IMR-90 (cell line): ENCODE data around the gene SLC15A1. TPM values are rescaled to one million over a fixed set of nuclear protein-coding genes. Genes with fewer than 3 reads are reported as not detected.

ENCODE experiments used
- ATAC-seq: fragments of 200-7000 bp; cut with Tn5 transposase; 2 replicates; pipeline ENCODE4 v1.9.1; 2020; ENCODE audit warnings: low read depth, mild to moderate bottlenecking, moderate library complexity
- BruUV-seq: library from RNA; stranded (reverse); fragments of 400-500 nt; replicated peaks from 2 replicates; lab custom pipeline; 2021; lab: Mats Ljungman, UMichigan
- CTCF ChIA-PET: fragments of 300-600 bp; formaldehyde crosslinking; extraction: SDS; loops from one replicate; lab custom pipeline; 2021; ENCODE audit warnings: antibody characterized with exemption; lab: Yijun Ruan, JAX
- POLR2A ChIA-PET: fragments of 300-600 bp; sonication (Branson Sonifier 250); formaldehyde crosslinking; loops from one replicate; lab custom pipeline; 2022; ENCODE audit warnings: antibody characterized with exemption; ENCODE audit not compliant: unreplicated experiment; lab: Charles Lee
- DNase-seq: peaks from one replicate; pipeline ENCODE4 v3.0.0; 2013
- H2AFZ ChIP-seq: replicated peaks from 2 replicates; pipeline ENCODE3; 2013; ENCODE audit warnings: low read length, mild to moderate bottlenecking; ENCODE audit not compliant: poor library complexity
- H2AK5ac ChIP-seq: 2 replicates; pipeline ENCODE4 v1.6.1; 2013; ENCODE audit warnings: low read depth, low read length, inconsistent platforms
- H2AK9ac ChIP-seq: replicated peaks from 2 replicates; pipeline ENCODE3; 2013; ENCODE audit warnings: mild to moderate bottlenecking, low read depth, low read length, moderate library complexity; ENCODE audit not compliant: poor library complexity
- H2BK120ac ChIP-seq: 2 replicates; pipeline ENCODE4 v1.6.1; 2013; ENCODE audit warnings: low read depth, low read length, inconsistent platforms
- H2BK15ac ChIP-seq: 3 replicates; pipeline ENCODE4 v1.6.1; 2013; ENCODE audit warnings: low read depth, low read length, inconsistent platforms
- H2BK20ac ChIP-seq: 2 replicates; pipeline ENCODE4 v1.6.1; 2013; ENCODE audit warnings: low read depth, mild to moderate bottlenecking, inconsistent platforms, low read length, moderate library complexity
- H2BK5ac ChIP-seq: 2 replicates; pipeline ENCODE4 v1.6.1; 2013; ENCODE audit warnings: mild to moderate bottlenecking, low read depth, low read length, inconsistent platforms; ENCODE audit not compliant: poor library complexity, severe bottlenecking
- H3K14ac ChIP-seq: replicated peaks from 2 replicates; pipeline ENCODE4 v1.6.1; 2013; ENCODE audit warnings: low read depth, low read length, inconsistent platforms
- H3K18ac ChIP-seq: 2 replicates; pipeline ENCODE4 v1.6.1; 2013; ENCODE audit warnings: low read depth, low read length, control low read depth
- H3K23ac ChIP-seq: 2 replicates; pipeline ENCODE4 v1.6.1; 2013; ENCODE audit warnings: low read depth, low read length, inconsistent platforms
- H3K27ac ChIP-seq: 2 replicates; pipeline ENCODE4 v1.5.1; 2013; ENCODE audit warnings: mild to moderate bottlenecking, control low read depth, low read length; ENCODE audit not compliant: insufficient read depth
- H3K27me3 ChIP-seq: 2 replicates; pipeline ENCODE4 v1.6.1; 2013; ENCODE audit warnings: low read length; ENCODE audit not compliant: control insufficient read depth, insufficient read depth
- H3K36me3 ChIP-seq: 2 replicates; pipeline ENCODE4 v1.6.1; 2013; ENCODE audit warnings: low read length, mixed read lengths; ENCODE audit not compliant: control insufficient read depth, insufficient read depth
- H3K4ac ChIP-seq: 2 replicates; pipeline ENCODE4 v1.6.1; 2013; ENCODE audit warnings: low read depth, low read length, inconsistent platforms
- H3K4me1 ChIP-seq: 2 replicates; pipeline ENCODE4 v1.6.1; 2013; ENCODE audit warnings: low read length, mixed read lengths; ENCODE audit not compliant: control insufficient read depth, insufficient read depth
- H3K4me2 ChIP-seq: 2 replicates; pipeline ENCODE4 v1.6.1; 2013; ENCODE audit warnings: low read depth, mild to moderate bottlenecking, control low read depth, low read length, moderate library complexity
- H3K4me3 ChIP-seq: 2 replicates; pipeline ENCODE4 v1.5.1; 2013; ENCODE audit warnings: low read depth, mild to moderate bottlenecking, control low read depth, low read length, moderate library complexity; ENCODE audit not compliant: insufficient read depth
- H3K56ac ChIP-seq: 2 replicates; pipeline ENCODE4 v1.6.1; 2013; ENCODE audit warnings: low read length, inconsistent platforms; ENCODE audit not compliant: insufficient read depth; ENCODE audit errors: extremely low read depth
- H3K79me1 ChIP-seq, 2 experiments: 2 replicates each; pipeline ENCODE4 v1.6.1; 2013; ENCODE audit warnings: low read length in 2 of 2, inconsistent platforms in 1 of 2, low read depth in 1 of 2
- H3K9ac ChIP-seq: 2 replicates; pipeline ENCODE4 v1.6.1; 2013; ENCODE audit warnings: low read depth, low read length, control low read depth
- H3K9me1 ChIP-seq: 2 replicates; pipeline ENCODE4 v1.6.1; 2013; ENCODE audit warnings: low read length, inconsistent platforms; ENCODE audit not compliant: insufficient read depth
- H3K9me3 ChIP-seq: 2 replicates; pipeline ENCODE4 v1.6.1; 2013; ENCODE audit warnings: low read length; ENCODE audit not compliant: control insufficient read depth, insufficient read depth
- H4K20me1 ChIP-seq: 2 replicates; pipeline ENCODE4 v1.6.1; 2013; ENCODE audit warnings: low read length, inconsistent platforms; ENCODE audit not compliant: insufficient read depth
- H4K5ac ChIP-seq: 2 replicates; pipeline ENCODE4 v1.6.1; 2013; ENCODE audit warnings: mild to moderate bottlenecking, low read depth, low read length, control low read depth
- H4K8ac ChIP-seq, 2 experiments: 2 replicates each; pipeline ENCODE4 v1.6.1; 2013; ENCODE audit warnings: low read depth in 2 of 2, low read length in 2 of 2, control low read depth in 1 of 2, inconsistent platforms in 1 of 2
- H4K91ac ChIP-seq: 2 replicates; pipeline ENCODE4 v1.6.1; 2013; ENCODE audit warnings: low read depth, low read length, inconsistent platforms; ENCODE audit not compliant: insufficient read depth
- BHLHE40 ChIP-seq: fragments of 150-350 bp; IDR thresholded peaks from 2 replicates; pipeline ENCODE4 v1.6.1; 2016; ENCODE audit warnings: mild to moderate bottlenecking, low read depth, low read length
- CEBPB ChIP-seq: IDR thresholded peaks from 2 replicates; pipeline ENCODE4 v1.6.1; 2012; ENCODE audit warnings: low read depth, low read length, improper control_type of control experiment
- CHD1 ChIP-seq: IDR thresholded peaks from 2 replicates; pipeline ENCODE4 v1.6.1; 2012; ENCODE audit warnings: low read depth, low read length, improper control_type of control experiment
- ELK1 ChIP-seq: fragments of 150-350 bp; IDR thresholded peaks from 2 replicates; pipeline ENCODE4 v1.6.1; 2016; ENCODE audit warnings: low read depth, mild to moderate bottlenecking, low read length, moderate library complexity, borderline replicate concordance
- FOS ChIP-seq: fragments of 150-350 bp; IDR thresholded peaks from 2 replicates; pipeline ENCODE4 v1.6.1; 2016; ENCODE audit warnings: low read depth, low read length
- MAFK ChIP-seq: IDR thresholded peaks from 2 replicates; pipeline ENCODE4 v1.6.1; 2012; ENCODE audit warnings: low read depth, low read length, improper control_type of control experiment
- MAZ ChIP-seq: IDR thresholded peaks from 2 replicates; pipeline ENCODE4 v1.6.1; 2012; ENCODE audit warnings: low read depth, mild to moderate bottlenecking, low read length, improper control_type of control experiment, moderate library complexity, borderline replicate concordance
- MXI1 ChIP-seq: IDR thresholded peaks from 2 replicates; pipeline ENCODE4 v1.6.1; 2012; ENCODE audit warnings: low read depth, mild to moderate bottlenecking, low read length, moderate library complexity, borderline replicate concordance
- NFE2L2 ChIP-seq: fragments of 150-350 bp; IDR thresholded peaks from 2 replicates; pipeline ENCODE4 v1.6.1; 2016; ENCODE audit warnings: low read depth, mild to moderate bottlenecking, low read length
- RAD21 ChIP-seq: IDR thresholded peaks from 2 replicates; pipeline ENCODE4 v1.6.1; 2012; ENCODE audit warnings: low read length, improper control_type of control experiment
- whole genome bisulfite sequencing, 2 experiments: methylation state at CpG; one replicate each; pipeline versions ENCODE4 v1.1.5 to v1.1.7; 2013; ENCODE audit warnings: missing lambda C conversion rate in 2 of 2; ENCODE audit not compliant: insufficient read length in 1 of 2; ENCODE audit errors: extremely low coverage in 2 of 2; 5-methylcytosine and 5-hydroxymethylcytosine counted together
- dilution Hi-C: fragments of 300-500 bp; cut with HindIII; formaldehyde crosslinking; loops from one replicate; pipeline ENCODE4 v1.14.3; 2018; ENCODE audit warnings: low sequenced_read_pairs; ENCODE audit not compliant: unreplicated experiment
- in situ Hi-C: fragments of 300-500 bp; cut with MboI; formaldehyde crosslinking; loops from 3 replicates; pipeline ENCODE4 v1.14.3; 2019; ENCODE audit warnings: low sequenced_read_pairs, inconsistent platforms, mixed read lengths
- intact Hi-C: fragments of 100-400 bp; cut with micrococcal nuclease; formaldehyde crosslinking; loops from 2 replicates; pipeline ENCODE4 v1.10.0; 2022
- polyA plus RNA-seq, 3 experiments: library from polyadenylated mRNA; depleted of rRNA; stranded (reverse); fragments of >200 nt; gene quantifications; 2 replicates each; pipeline ENCODE4 v1.2.3, GENCODE V29; 2012; ENCODE audit warnings: low replicate concordance in 1 of 3
- total RNA-seq: library from RNA; depleted of rRNA; stranded (reverse); fragments of >200 nt; gene quantifications from 2 replicates; pipeline ENCODE4 v1.2.3, GENCODE V29; 2012
- TF ChIP-seq, protein P1 (sequence below): conservative IDR thresholded peaks from 2 replicates; pipeline ENCODE4 v1.5.1; 2012; ENCODE audit warnings: mild to moderate bottlenecking, low read depth, low read length, improper control_type of control experiment
- TF ChIP-seq, protein P2 (sequence below): fragments of 150-350 bp; IDR thresholded peaks from 2 replicates; pipeline ENCODE4 v1.6.1; 2017; ENCODE audit warnings: mild to moderate bottlenecking, antibody characterized with exemption, low read length, low read depth

SLC15A1 gene
- total and polyA plus RNA-seq, 2 of the 4 experiments (the other 2 are of a cell fraction), result not detected

DNA sequence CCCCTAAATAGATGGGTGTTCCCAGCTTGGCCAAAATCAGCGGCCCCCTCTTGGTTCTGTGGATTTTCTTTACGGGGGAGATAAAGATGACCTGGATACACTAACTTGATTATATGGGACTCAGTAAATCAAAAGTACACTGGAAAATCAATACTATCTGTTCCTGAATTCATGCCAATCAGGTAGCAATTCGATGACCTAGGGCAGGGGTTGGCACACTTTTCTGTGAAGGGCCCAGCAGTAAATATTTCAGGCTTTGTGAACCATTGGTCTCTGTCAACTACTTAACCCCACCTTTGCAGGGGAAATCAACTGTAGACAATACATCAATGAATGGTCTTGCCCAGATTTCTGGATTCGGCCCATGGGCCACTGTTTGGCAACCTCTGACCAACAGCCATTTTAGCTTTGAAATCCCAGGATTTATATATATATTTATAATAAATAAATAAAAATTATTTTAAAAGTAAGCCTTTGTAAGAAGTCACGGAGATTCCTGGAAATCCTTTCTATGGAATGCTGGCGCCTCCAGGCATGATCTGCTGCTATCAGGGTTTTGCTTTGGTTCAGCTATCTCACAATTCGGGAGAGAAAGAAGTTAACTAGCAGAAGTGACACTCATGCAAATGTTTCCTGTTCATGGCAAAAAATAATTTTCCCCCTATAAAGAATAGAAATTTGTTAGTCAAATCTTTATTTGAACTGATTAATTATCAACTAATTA is 32.8 kb downstream of the SLC15A1 start:
- no peak overlapping the region for H3K4me2 ChIP-seq
- in situ Hi-C loops (no loop called here), intact Hi-C loops (no loop called here), dilution Hi-C loops (no loop called here)
- H3K9ac ChIP-seq, result no peak overlapping the region
- no peak overlapping the region for H2BK15ac ChIP-seq
- no peak overlapping the region for H3K56ac ChIP-seq
- no peak overlapping the region for H2BK120ac ChIP-seq
- ChIA-PET POLR2A (no interaction called here), CTCF (no interaction called here)
- H2BK20ac ChIP-seq, result no peak overlapping the region
- no peak overlapping the region for H4K91ac ChIP-seq
- no peaks in the 10 kb centered on the region for H3K4me1 ChIP-seq
- no peaks in the 10 kb centered on the region for H3K9me3 ChIP-seq
- H2AK9ac ChIP-seq, result no peak overlapping the region
- TF ChIP-seq MXI1, result no peak
- TF ChIP-seq CEBPB, result no peak
- TF ChIP-seq, protein P1, sequence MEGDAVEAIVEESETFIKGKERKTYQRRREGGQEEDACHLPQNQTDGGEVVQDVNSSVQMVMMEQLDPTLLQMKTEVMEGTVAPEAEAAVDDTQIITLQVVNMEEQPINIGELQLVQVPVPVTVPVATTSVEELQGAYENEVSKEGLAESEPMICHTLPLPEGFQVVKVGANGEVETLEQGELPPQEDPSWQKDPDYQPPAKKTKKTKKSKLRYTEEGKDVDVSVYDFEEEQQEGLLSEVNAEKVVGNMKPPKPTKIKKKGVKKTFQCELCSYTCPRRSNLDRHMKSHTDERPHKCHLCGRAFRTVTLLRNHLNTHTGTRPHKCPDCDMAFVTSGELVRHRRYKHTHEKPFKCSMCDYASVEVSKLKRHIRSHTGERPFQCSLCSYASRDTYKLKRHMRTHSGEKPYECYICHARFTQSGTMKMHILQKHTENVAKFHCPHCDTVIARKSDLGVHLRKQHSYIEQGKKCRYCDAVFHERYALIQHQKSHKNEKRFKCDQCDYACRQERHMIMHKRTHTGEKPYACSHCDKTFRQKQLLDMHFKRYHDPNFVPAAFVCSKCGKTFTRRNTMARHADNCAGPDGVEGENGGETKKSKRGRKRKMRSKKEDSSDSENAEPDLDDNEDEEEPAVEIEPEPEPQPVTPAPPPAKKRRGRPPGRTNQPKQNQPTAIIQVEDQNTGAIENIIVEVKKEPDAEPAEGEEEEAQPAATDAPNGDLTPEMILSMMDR, result no peak
- TF ChIP-seq BHLHE40, result no peak
- TF ChIP-seq CHD1, result no peak
- no peak for TF ChIP-seq ELK1
- TF ChIP-seq MAZ, result no peak
- TF ChIP-seq MAFK, result no peak
- no peak for TF ChIP-seq RAD21
- no peak for TF ChIP-seq FOS
- TF ChIP-seq, protein P2, sequence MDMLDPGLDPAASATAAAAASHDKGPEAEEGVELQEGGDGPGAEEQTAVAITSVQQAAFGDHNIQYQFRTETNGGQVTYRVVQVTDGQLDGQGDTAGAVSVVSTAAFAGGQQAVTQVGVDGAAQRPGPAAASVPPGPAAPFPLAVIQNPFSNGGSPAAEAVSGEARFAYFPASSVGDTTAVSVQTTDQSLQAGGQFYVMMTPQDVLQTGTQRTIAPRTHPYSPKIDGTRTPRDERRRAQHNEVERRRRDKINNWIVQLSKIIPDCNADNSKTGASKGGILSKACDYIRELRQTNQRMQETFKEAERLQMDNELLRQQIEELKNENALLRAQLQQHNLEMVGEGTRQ, result no peak
- no peak for TF ChIP-seq NFE2L2
- no peak overlapping the region for H2AFZ ChIP-seq
- no peaks in the 10 kb centered on the region for H3K36me3 ChIP-seq
- H3K23ac ChIP-seq, result no peak overlapping the region
- H3K4ac ChIP-seq, result no peak overlapping the region
- no CpG with 5 or more reads among the region's 7 CpGs for WGBS, 2 experiments
- no peaks in the 10 kb centered on the region for H4K20me1 ChIP-seq
- no peak overlapping the region for H3K27ac ChIP-seq
- no peak overlapping the region for H2AK5ac ChIP-seq
- H3K27me3 ChIP-seq, result peaks cover 37% of the 10 kb centered on the region
- H3K4me3 ChIP-seq, result no peak overlapping the region
- no peak for DNase-seq
- no peaks in the 10 kb centered on the region for H3K79me1 ChIP-seq
- no peak overlapping the region for H2BK5ac ChIP-seq
- ATAC-seq, result no peak
- H3K18ac ChIP-seq, result no peak overlapping the region
- no peak overlapping the region for H4K8ac ChIP-seq
- no peak overlapping the region for H4K5ac ChIP-seq
- no TSS peak for BruUV-seq
- H3K14ac ChIP-seq, result no peak overlapping the region
- H3K9me1 ChIP-seq, result no peaks in the 10 kb centered on the region
